SU-DHL-6 (cell line): ENCODE measurements around the gene WAS.

Experiments
- CTCF ChIP-seq: fragments of 200-600 bp; sonication (generic); IDR thresholded peaks from one replicate; pipeline ENCODE4 v1.5.1; 2017; ENCODE audit warnings: antibody characterized with exemption, mild to moderate bottlenecking, low read length, moderate library complexity; ENCODE audit not compliant: insufficient read depth, poor library complexity, severe bottlenecking
- EZH2phosphoT487 ChIP-seq: fragments of 200-600 bp; sonication (generic), shearing (Covaris generic); conservative IDR thresholded peaks from 2 replicates; pipeline ENCODE4 v1.6.1; 2018; ENCODE audit warnings: mild to moderate bottlenecking, antibody characterized with exemption, low read length, moderate library complexity, mixed read lengths

DNA sequence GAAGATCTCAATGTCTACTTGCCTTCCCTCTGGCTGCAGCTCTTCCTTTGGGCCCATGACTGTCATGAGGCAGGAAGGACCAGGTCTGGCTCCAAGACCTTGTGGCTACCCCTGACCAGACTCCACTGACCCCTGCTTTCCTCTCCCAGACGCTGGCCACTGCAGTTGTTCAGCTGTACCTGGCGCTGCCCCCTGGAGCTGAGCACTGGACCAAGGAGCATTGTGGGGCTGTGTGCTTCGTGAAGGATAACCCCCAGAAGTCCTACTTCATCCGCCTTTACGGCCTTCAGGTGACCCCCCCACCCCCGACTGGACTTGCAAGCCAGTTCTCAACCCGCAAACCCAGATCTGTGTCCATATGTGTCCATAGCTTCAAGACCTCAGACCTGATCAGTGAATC, 535 bp downstream of the WAS start:
- TF ChIP-seq CTCF (no peak), EZH2phosphoT487 (no peak)
